Transverse colon (tissue), 4 donors: ENCODE measurements around the gene SHPK. TPM values are rescaled to one million over a fixed set of nuclear protein-coding genes. Genes with fewer than 3 reads are reported as not detected.

Experiments
- DNase-seq: peaks from one replicate; pipeline ENCODE4 v3.0.0-alpha.2; 2019
- H3K27ac ChIP-seq, 4 donors: fragments of 200-600 bp; sonication (generic); 2 replicates each; pipeline ENCODE4 v1.5.1; 2016 to 2018; ENCODE audit warnings: inconsistent platforms in 4 of 4
- H3K27me3 ChIP-seq: fragments of 200-600 bp; sonication (generic); 2 replicates; pipeline ENCODE4 v1.5.1; 2017; ENCODE audit warnings: inconsistent platforms
- H3K36me3 ChIP-seq, 4 donors: fragments of 200-600 bp; sonication (generic); 2 replicates each; pipeline ENCODE4 v1.5.1; 2017 to 2019; ENCODE audit warnings: inconsistent platforms in 4 of 4
- H3K4me1 ChIP-seq, 4 donors: fragments of 200-600 bp; sonication (generic); 2 replicates each; pipeline ENCODE4 v1.5.1; 2017 to 2020; ENCODE audit warnings: inconsistent platforms in 4 of 4
- H3K4me3 ChIP-seq, 4 donors: fragments of 200-600 bp; sonication (generic); 1 replicate in 1 of 4; 2 replicates in 3 of 4; pipeline versions ENCODE4 v1.5.1 to v1.6.1; 2017 to 2019; ENCODE audit warnings: inconsistent platforms in 4 of 4
- H3K9me3 ChIP-seq, 2 donors: fragments of 200-600 bp; sonication (generic); 2 replicates each; pipeline ENCODE4 v1.5.1; 2017 to 2019; ENCODE audit warnings: inconsistent platforms in 2 of 2
- EP300 ChIP-seq: sonication (generic); formaldehyde crosslinking; IDR thresholded peaks from one replicate; pipeline ENCODE4 v1.6.1; 2017; ENCODE audit warnings: antibody characterized with exemption, low read depth
- POLR2A ChIP-seq: fragments of 450-650 bp; IDR thresholded peaks from one replicate; pipeline ENCODE4 v1.6.1; 2016; ENCODE audit warnings: antibody characterized with exemption, mild to moderate bottlenecking, moderate library complexity
- POLR2AphosphoS5 ChIP-seq, 3 donors: sonication (generic); formaldehyde crosslinking; IDR thresholded peaks; one replicate each; pipeline ENCODE4 v1.6.1; 2016; ENCODE audit warnings: antibody characterized with exemption in 3 of 3
- WGBS, 2 donors: methylation state at CpG; one replicate each; pipeline ENCODE4 v1.1.5; 2018; ENCODE audit warnings: low coverage in 1 of 2; 5-methylcytosine and 5-hydroxymethylcytosine counted together
- in situ Hi-C, 4 donors: fragments of 200-750 bp; cut with MboI; loops; one replicate each; pipeline versions ENCODE4 v1.15.0 to v1.15.1; 2017; ENCODE audit warnings: low sequenced_read_pairs in 3 of 4, low pct_ligation_motif_present in 1 of 4, low pct_unique_long_range_greater_than_20kb in 1 of 4
- intact Hi-C: fragments of 100-400 bp; cut with DNase I; formaldehyde crosslinking; loops from one replicate; pipeline ENCODE4 v1.15.1; 2023; ENCODE audit warnings: low total_unique reads
- total RNA-seq, 4 donors: library from RNA; depleted of rRNA; stranded (reverse); fragments of >200 nt; gene quantifications; one replicate each; pipeline ENCODE4 v1.1.0, GENCODE V29; 2016
- TF ChIP-seq, protein P1 (sequence below), 5 experiments: fragments of 200-600 bp in 3 of 5; fragments of 450-650 bp in 2 of 5; sonication (generic) in 3 of 5; IDR thresholded peaks; 1 replicate in 2 of 5; 2 replicates in 3 of 5; pipeline ENCODE4 v1.5.1; 2016 to 2017; ENCODE audit warnings: antibody characterized with exemption in 5 of 5, inconsistent platforms in 3 of 5, mild to moderate bottlenecking in 2 of 5, moderate library complexity in 1 of 5

The SHPK gene
- total RNA-seq, 4 donors from 2014 or later: 9.0 to 50.9 (median 24.2) TPM

GRCh38 chr17:3594976-3595375 is 41.1 kb downstream of the SHPK start:
- H3K9me3 ChIP-seq: no peaks in the 10 kb centered on the region
- in situ Hi-C loops: no loop called here
- intact Hi-C loops: no loop called here
- H3K4me3 ChIP-seq: no peak overlapping the region
- TF ChIP-seq, protein P1, sequence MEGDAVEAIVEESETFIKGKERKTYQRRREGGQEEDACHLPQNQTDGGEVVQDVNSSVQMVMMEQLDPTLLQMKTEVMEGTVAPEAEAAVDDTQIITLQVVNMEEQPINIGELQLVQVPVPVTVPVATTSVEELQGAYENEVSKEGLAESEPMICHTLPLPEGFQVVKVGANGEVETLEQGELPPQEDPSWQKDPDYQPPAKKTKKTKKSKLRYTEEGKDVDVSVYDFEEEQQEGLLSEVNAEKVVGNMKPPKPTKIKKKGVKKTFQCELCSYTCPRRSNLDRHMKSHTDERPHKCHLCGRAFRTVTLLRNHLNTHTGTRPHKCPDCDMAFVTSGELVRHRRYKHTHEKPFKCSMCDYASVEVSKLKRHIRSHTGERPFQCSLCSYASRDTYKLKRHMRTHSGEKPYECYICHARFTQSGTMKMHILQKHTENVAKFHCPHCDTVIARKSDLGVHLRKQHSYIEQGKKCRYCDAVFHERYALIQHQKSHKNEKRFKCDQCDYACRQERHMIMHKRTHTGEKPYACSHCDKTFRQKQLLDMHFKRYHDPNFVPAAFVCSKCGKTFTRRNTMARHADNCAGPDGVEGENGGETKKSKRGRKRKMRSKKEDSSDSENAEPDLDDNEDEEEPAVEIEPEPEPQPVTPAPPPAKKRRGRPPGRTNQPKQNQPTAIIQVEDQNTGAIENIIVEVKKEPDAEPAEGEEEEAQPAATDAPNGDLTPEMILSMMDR (IDR thresholded peaks at IDR 0.05): no peak
- no peak for TF ChIP-seq POLR2AphosphoS5 (IDR thresholded peaks at IDR 0.05)
- no peak for TF ChIP-seq EP300
- no peak for TF ChIP-seq POLR2A
- H3K27me3 ChIP-seq: no peaks in the 10 kb centered on the region
- peaks cover 0 to 9% (median 0%) of the 10 kb centered on the region in 4 donors for H3K36me3 ChIP-seq
- no peaks in the 10 kb centered on the region for H3K4me1 ChIP-seq
- no peak for DNase-seq
- no peak overlapping the region for H3K27ac ChIP-seq
- WGBS, 2 donors: 84 to 95% methylated on average over 14 to 15 of the region's 15 CpGs

DNA sequence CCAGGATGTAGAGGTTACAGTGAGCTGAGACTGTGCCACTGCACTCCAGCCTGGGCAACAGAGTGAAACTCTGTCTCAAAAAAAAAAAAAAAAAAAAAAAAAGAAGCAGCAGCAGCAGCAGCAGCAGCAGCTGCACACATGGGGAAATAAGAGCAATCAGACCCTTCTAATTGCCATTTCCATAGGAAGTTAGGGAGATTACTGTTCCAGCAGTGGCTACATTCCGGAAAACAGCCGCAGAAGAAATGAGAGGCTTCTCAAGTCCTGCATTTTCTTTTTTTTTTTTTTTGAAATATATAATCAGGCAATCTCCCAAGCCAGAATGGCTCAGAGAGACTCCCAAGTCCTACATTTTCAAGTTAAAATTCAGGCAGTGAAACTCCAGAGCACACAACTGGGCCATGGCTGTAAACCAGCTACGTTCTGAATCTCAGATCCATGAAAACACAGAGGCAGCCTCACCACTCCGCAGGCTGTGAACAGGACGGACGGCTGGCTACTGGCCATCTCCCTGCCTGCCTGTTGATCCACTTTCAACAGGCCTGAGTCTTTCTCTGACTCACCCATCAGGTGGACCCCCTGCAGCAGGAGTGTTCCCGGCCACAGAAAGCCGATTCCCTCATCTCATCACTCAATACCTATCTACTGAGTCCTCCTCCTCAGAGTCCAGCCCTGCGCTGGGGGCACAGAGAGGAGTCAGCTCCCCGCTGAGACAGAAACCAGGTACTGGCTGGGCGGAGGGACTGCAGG is 41.8 kb downstream of the SHPK start:
- 60 to 78% methylated on average over 2 to 11 of the region's 11 CpGs for WGBS, 2 donors
- TF ChIP-seq EP300: no peak
- TF ChIP-seq POLR2AphosphoS5 (IDR thresholded peaks at IDR 0.05): no peak
- TF ChIP-seq POLR2A: no peak
- TF ChIP-seq, protein P1 (IDR thresholded peaks at IDR 0.05): no peak

DNA sequence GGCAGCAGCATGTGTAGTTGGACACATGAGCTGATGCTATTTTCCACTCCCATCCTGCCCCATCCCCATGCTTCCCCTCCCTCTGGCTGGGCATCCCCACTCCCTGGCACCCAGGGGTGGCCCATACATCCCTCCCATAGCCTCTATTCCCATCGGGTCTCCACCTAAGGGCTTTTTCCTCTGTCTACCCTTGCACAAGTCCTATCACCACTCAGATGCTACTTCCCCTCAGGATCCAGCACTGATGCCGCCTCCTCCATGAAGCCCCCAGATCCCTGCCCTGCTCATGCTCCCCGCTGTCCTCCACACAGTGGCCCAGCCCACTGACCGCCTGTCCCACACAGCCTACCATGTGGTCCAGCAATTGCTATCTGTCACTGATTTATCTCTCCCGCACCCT is 42.7 kb downstream of the SHPK start:
- H3K27me3 ChIP-seq: no peaks in the 10 kb centered on the region
- H3K9me3 ChIP-seq: no peaks in the 10 kb centered on the region
- peaks cover 0 to 9% (median 0%) of the 10 kb centered on the region in 4 donors for H3K36me3 ChIP-seq
- no peak for TF ChIP-seq POLR2A
- TF ChIP-seq POLR2AphosphoS5 (IDR thresholded peaks at IDR 0.05): no peak
- TF ChIP-seq EP300: no peak
- TF ChIP-seq, protein P1 (IDR thresholded peaks at IDR 0.05): no peak
- no peak overlapping the region for H3K4me3 ChIP-seq
- intact Hi-C loops (no loop called here), in situ Hi-C loops (no loop called here)
- no peak overlapping the region for H3K27ac ChIP-seq
- no peak for DNase-seq
- H3K4me1 ChIP-seq: no peaks in the 10 kb centered on the region
- WGBS, 2 donors: 97% methylated on average over 5 of the region's 5 CpGs; no CpG with 5 or more reads in 1 of the 2 donors

More for the DNA sequence above, 41.8 kb downstream of the SHPK start:
- in situ Hi-C loops (no loop called here), intact Hi-C loops (no loop called here)
- Histone ChIP-seq H3K36me3 (peaks cover 0 to 9% (median 0%) of the 10 kb centered on the region in 4 donors), H3K9me3 (no peaks in the 10 kb centered on the region), H3K27me3 (no peaks in the 10 kb centered on the region), H3K4me1 (no peaks in the 10 kb centered on the region), H3K27ac (no peak overlapping the region), H3K4me3 (no peak overlapping the region)
- no peak for DNase-seq

DNA sequence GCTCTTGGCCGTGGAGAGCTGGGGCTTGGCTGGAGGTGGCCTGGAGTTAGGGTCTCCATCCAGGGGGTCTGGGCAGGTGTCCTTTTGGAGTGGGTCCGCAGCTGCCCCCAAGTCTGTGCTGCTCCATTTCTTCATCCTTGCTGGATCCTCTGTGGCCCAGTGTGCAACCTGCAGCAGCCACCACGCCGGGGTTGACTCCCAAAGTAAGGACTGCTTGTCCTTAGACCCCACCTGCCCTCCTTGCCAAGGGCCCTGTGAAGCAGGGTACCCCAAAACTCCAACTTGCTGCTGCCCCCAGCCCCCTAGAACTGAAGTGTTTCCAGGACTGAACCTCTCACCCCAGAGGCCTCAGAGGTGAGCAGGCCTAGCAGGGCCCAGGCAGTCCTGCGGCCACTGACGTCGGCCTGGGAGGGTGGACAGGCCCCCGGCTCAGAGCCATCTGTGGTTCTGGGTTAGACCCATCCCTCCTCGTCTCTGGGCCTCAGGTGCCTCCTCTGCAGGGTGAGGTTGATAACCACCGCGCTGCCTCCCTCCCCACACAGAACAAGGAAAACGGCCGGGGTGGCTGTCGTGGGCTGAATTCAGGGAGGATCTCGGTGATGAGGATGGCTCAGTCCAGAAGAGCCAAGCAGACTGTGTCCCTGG is 43.7 kb downstream of the SHPK start:
- no peak for TF ChIP-seq EP300
- no peak for TF ChIP-seq POLR2AphosphoS5 (IDR thresholded peaks at IDR 0.05)
- no peak for TF ChIP-seq POLR2A
- TF ChIP-seq, protein P1 (IDR thresholded peaks at IDR 0.05): no peak
- no peak overlapping the region for H3K27ac ChIP-seq
- peaks cover 0 to 9% (median 0%) of the 10 kb centered on the region in 4 donors for H3K36me3 ChIP-seq
- 97% methylated on average over 14 of the region's 15 CpGs; no CpG with 5 or more reads in 1 of the 2 donors for WGBS, 2 donors
- H3K4me1 ChIP-seq: no peaks in the 10 kb centered on the region
- no peaks in the 10 kb centered on the region for H3K27me3 ChIP-seq
- H3K4me3 ChIP-seq: no peak overlapping the region
- intact Hi-C loops: no loop called here
- in situ Hi-C loops: no loop called here
- DNase-seq: no peak
- no peaks in the 10 kb centered on the region for H3K9me3 ChIP-seq
